Measurements from ENCODE around the gene PLPP2. TPM values are rescaled to one million over a fixed set of nuclear protein-coding genes. Genes with fewer than 3 reads are reported as not detected.
"Not testable (repeated sequence)": the region's sequence is repeated elsewhere in the genome, so short reads cannot be mapped to it uniquely, and the experiment has no call there.

PLPP2 gene
- total RNA-seq, 4 donors from 2014 or later, result 1.6 to 13.7 (median 9.2) TPM

GRCh38 chr19:271856-272255, 19.3 kb downstream of the PLPP2 start:
- TF ChIP-seq, protein P1, sequence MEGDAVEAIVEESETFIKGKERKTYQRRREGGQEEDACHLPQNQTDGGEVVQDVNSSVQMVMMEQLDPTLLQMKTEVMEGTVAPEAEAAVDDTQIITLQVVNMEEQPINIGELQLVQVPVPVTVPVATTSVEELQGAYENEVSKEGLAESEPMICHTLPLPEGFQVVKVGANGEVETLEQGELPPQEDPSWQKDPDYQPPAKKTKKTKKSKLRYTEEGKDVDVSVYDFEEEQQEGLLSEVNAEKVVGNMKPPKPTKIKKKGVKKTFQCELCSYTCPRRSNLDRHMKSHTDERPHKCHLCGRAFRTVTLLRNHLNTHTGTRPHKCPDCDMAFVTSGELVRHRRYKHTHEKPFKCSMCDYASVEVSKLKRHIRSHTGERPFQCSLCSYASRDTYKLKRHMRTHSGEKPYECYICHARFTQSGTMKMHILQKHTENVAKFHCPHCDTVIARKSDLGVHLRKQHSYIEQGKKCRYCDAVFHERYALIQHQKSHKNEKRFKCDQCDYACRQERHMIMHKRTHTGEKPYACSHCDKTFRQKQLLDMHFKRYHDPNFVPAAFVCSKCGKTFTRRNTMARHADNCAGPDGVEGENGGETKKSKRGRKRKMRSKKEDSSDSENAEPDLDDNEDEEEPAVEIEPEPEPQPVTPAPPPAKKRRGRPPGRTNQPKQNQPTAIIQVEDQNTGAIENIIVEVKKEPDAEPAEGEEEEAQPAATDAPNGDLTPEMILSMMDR (IDR thresholded peaks at IDR 0.05), result no peak
- no peak for ATAC-seq (ENCODE audit: low FRiP score)
- no peak for DNase-seq (ENCODE audit: low spot score)

- DNase-seq (ENCODE audit: low spot score); ATAC-seq (ENCODE audit: low FRiP score): not testable (repeated sequence)
Observed at GRCh38 chr19:270766-271318, 20.4 kb downstream of the PLPP2 start.

GRCh38 chr19:269241-269640, 22.0 kb downstream of the PLPP2 start:
- TF ChIP-seq, protein P1 (IDR thresholded peaks at IDR 0.05), result no peak
- no peak for ATAC-seq (ENCODE audit: low FRiP score)

DNA sequence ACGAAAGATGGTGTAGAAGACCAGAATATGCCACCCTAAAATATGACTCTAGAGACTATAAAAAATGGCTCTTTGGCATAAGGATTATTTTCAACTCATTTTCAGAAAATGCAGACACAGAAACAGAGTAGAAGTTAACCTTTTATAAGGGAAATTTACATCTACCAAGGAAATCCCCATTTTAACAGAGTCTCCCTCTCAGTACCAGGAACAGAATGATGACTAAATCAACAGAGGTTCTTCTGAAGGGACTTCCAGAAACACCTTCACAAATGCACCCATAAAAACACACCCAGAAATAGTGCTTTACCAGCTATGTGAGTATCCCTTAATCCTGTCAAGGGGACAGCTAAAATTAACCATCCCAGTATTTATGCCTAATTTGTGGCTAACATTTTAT, 29.1 kb downstream of the PLPP2 start:
- no peak for ATAC-seq (ENCODE audit: low FRiP score)
- DNase-seq (ENCODE audit: low spot score), result no peak
- TF ChIP-seq, protein P1 (IDR thresholded peaks at IDR 0.05), result no peak

More at GRCh38 chr19:269241-269640, 22.0 kb downstream of the PLPP2 start:
- DNase-seq (ENCODE audit: low spot score), result no peak

GRCh38 chr19:256804-257203, 34.4 kb downstream of the PLPP2 start:
- not testable (repeated sequence) for ATAC-seq (ENCODE audit: low FRiP score); DNase-seq (ENCODE audit: low spot score)

- ATAC-seq (ENCODE audit: low FRiP score); DNase-seq (ENCODE audit: low spot score): not testable (repeated sequence)
Observed at GRCh38 chr19:252421-253186, 38.6 kb downstream of the PLPP2 start.

- DNase-seq (ENCODE audit: low spot score) (no peak), ATAC-seq (ENCODE audit: low FRiP score) (no peak)
- TF ChIP-seq, protein P1 (IDR thresholded peaks at IDR 0.05), result no peak
Observed at GRCh38 chr19:246551-246950, 44.7 kb downstream of the PLPP2 start.

- not testable (repeated sequence) for DNase-seq (ENCODE audit: low spot score); ATAC-seq (ENCODE audit: low FRiP score)
Observed at GRCh38 chr19:245900-246299, 45.3 kb downstream of the PLPP2 start.

GRCh38 chr19:245457-245856, 45.7 kb downstream of the PLPP2 start:
- TF ChIP-seq, protein P1 (IDR thresholded peaks at IDR 0.05), result no peak
- no peak for ATAC-seq (ENCODE audit: low FRiP score)

More at GRCh38 chr19:245457-245856, 45.7 kb downstream of the PLPP2 start:
- DNase-seq (ENCODE audit: low spot score), result no peak
